Mammary epithelial cell (primary cell): ENCODE measurements around the gene NPFF.

Experiments used
- EZH2 ChIP-seq: IDR thresholded peaks from 2 replicates; pipeline ENCODE4 v1.6.1; 2012; ENCODE audit warnings: low read length, inconsistent platforms, borderline replicate concordance
- TF ChIP-seq, protein P1 (sequence below), 2 donors: IDR thresholded peaks in 1 of 2; conservative IDR thresholded peaks in 1 of 2; 2 replicates each; pipeline ENCODE4 v1.5.1; 2011 to 2012; ENCODE audit warnings: inconsistent platforms in 2 of 2, low read length in 2 of 2, mild to moderate bottlenecking in 2 of 2, control low read depth in 1 of 2, low read depth in 1 of 2; ENCODE audit not compliant: insufficient read depth in 1 of 2; ENCODE audit errors: extremely low read depth in 1 of 2

DNA sequence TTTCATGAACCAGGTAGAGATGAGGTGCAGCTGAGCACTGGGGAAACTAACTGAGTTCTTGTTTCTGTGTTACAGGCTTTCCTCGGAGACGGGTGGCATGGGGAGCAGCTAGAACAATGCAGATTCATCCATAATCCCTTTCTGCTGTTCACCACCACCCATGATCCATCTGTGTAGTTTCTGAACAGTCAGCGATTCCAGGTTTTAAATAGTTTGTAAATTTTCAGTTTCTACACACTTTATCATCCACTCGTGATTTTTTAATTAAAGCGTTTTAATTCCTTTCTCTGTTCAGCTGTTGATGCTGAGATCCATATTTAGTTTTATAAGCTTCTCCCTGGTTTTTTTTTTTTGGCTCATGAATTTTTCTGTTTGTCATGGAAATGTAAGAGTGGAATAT lies 28.0 kb downstream of the NPFF start:
- TF ChIP-seq, protein P1, sequence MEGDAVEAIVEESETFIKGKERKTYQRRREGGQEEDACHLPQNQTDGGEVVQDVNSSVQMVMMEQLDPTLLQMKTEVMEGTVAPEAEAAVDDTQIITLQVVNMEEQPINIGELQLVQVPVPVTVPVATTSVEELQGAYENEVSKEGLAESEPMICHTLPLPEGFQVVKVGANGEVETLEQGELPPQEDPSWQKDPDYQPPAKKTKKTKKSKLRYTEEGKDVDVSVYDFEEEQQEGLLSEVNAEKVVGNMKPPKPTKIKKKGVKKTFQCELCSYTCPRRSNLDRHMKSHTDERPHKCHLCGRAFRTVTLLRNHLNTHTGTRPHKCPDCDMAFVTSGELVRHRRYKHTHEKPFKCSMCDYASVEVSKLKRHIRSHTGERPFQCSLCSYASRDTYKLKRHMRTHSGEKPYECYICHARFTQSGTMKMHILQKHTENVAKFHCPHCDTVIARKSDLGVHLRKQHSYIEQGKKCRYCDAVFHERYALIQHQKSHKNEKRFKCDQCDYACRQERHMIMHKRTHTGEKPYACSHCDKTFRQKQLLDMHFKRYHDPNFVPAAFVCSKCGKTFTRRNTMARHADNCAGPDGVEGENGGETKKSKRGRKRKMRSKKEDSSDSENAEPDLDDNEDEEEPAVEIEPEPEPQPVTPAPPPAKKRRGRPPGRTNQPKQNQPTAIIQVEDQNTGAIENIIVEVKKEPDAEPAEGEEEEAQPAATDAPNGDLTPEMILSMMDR (conservative IDR thresholded peaks at IDR 0.05 in 1 of 2, IDR thresholded peaks at IDR 0.05 in 1 of 2; ENCODE audit: extremely low read depth in 1 of 2, insufficient read depth in 1 of 2, low read depth in 1 of 2, low read length in 2 of 2) = no peak
- no peak for TF ChIP-seq EZH2
